ENCODE data around the gene UBE2G1.
"Not testable (repeated sequence)": the region's sequence is repeated elsewhere in the genome, so short reads cannot be mapped to it uniquely, and the experiment has no call there.

The UBE2G1 gene

GRCh38 chr17:4375796-4376440, 9.4 kb upstream of the UBE2G1 start:
- DNase-seq (ENCODE audit: insufficient read length, low spot score); FAIRE-seq: not testable (repeated sequence)

GRCh38 chr17:4375039-4375748, 8.7 kb upstream of the UBE2G1 start:
- DNase-seq (ENCODE audit: insufficient read length, low spot score), result no peak

GRCh38 chr17:4369557-4370230, 3.2 kb upstream of the UBE2G1 start:
- DNase-seq (ENCODE audit: insufficient read length, low spot score) (no peak), FAIRE-seq (no peak)

More at GRCh38 chr17:4375039-4375748, 8.7 kb upstream of the UBE2G1 start:
- FAIRE-seq, result peak; percentile 96

- FAIRE-seq, result no peak
- no peak for DNase-seq (ENCODE audit: insufficient read length, low spot score)
These were observed 1.9 kb upstream of the UBE2G1 start for GRCh38 chr17:4368341-4368740.

GRCh38 chr17:4367177-4367576, 702 bp upstream of the UBE2G1 start:
- FAIRE-seq; DNase-seq (ENCODE audit: insufficient read length, low spot score): not testable (repeated sequence)

GRCh38 chr17:4365628-4366326, 698 bp downstream of the UBE2G1 start:
- DNase-seq (ENCODE audit: insufficient read length, low spot score) (no peak), FAIRE-seq (no peak)

GRCh38 chr17:4365103-4365627, 1.3 kb downstream of the UBE2G1 start:
- DNase-seq (ENCODE audit: insufficient read length, low spot score) (peak; percentile 95), FAIRE-seq (peak; percentile 87)

- FAIRE-seq, result no peak
- no peak for DNase-seq (ENCODE audit: insufficient read length, low spot score)
These were observed 1.8 kb downstream of the UBE2G1 start for GRCh38 chr17:4364622-4365041.

- DNase-seq (ENCODE audit: insufficient read length, low spot score), result no peak
- no peak for FAIRE-seq
These were observed 4.3 kb downstream of the UBE2G1 start for GRCh38 chr17:4362141-4362540.

- DNase-seq (ENCODE audit: insufficient read length, low spot score) (no peak), FAIRE-seq (no peak)
These were observed 8.3 kb downstream of the UBE2G1 start for GRCh38 chr17:4358154-4358553.

GRCh38 chr17:4357671-4358070, 8.8 kb downstream of the UBE2G1 start:
- no peak for FAIRE-seq

GRCh38 chr17:4357030-4357628, 9.3 kb downstream of the UBE2G1 start:
- FAIRE-seq (no peak), DNase-seq (ENCODE audit: insufficient read length, low spot score) (no peak)

More at GRCh38 chr17:4357671-4358070, 8.8 kb downstream of the UBE2G1 start:
- no peak for DNase-seq (ENCODE audit: insufficient read length, low spot score)

GRCh38 chr17:4354862-4355514, 11.5 kb downstream of the UBE2G1 start:
- FAIRE-seq, result no peak
- DNase-seq (ENCODE audit: insufficient read length, low spot score), result no peak

- DNase-seq (ENCODE audit: insufficient read length, low spot score), result no peak
- no peak for FAIRE-seq
These were observed 12.3 kb downstream of the UBE2G1 start for GRCh38 chr17:4354206-4354605.

GRCh38 chr17:4350214-4350613, 16.3 kb downstream of the UBE2G1 start:
- FAIRE-seq; DNase-seq (ENCODE audit: insufficient read length, low spot score): not testable (repeated sequence)

GRCh38 chr17:4345581-4346252, 20.8 kb downstream of the UBE2G1 start:
- FAIRE-seq, result no peak
- DNase-seq (ENCODE audit: insufficient read length, low spot score), result no peak

GRCh38 chr17:4344926-4345325, 21.5 kb downstream of the UBE2G1 start:
- DNase-seq (ENCODE audit: insufficient read length, low spot score) (no peak), FAIRE-seq (no peak)

- DNase-seq (ENCODE audit: insufficient read length, low spot score) (no peak), FAIRE-seq (no peak)
These were observed 23.9 kb downstream of the UBE2G1 start for GRCh38 chr17:4342535-4342934.

GRCh38 chr17:4341616-4341977, 24.9 kb downstream of the UBE2G1 start:
- FAIRE-seq, result no peak
- no peak for DNase-seq (ENCODE audit: insufficient read length, low spot score)
